HPDE6-E6E7 (cell line): ENCODE measurements around the gene EZH2.

Source experiments
- DNase-seq: peaks from one replicate; pipeline ENCODE4 v3.0.0; 2011; ENCODE audit warnings: missing footprints; ENCODE audit errors: extremely low spot score

The EZH2 gene

GRCh38 chr7:148807436-148807835 is 76.7 kb downstream of the EZH2 start:
- DNase-seq: no peak

- no peak for DNase-seq
These were observed 77.9 kb downstream of the EZH2 start for GRCh38 chr7:148806187-148806586.

GRCh38 chr7:148804343-148805235 is 79.5 kb downstream of the EZH2 start:
- DNase-seq: no peak

- DNase-seq: no peak
These were observed 81.0 kb downstream of the EZH2 start for GRCh38 chr7:148803094-148803493.

GRCh38 chr7:148802101-148802493 is 82.0 kb downstream of the EZH2 start:
- DNase-seq: no peak

GRCh38 chr7:148800677-148801076 is 83.4 kb downstream of the EZH2 start:
- DNase-seq: no peak

- no peak for DNase-seq
These were observed 84.1 kb downstream of the EZH2 start for GRCh38 chr7:148799893-148800555.

- no peak for DNase-seq
These were observed 87.2 kb downstream of the EZH2 start for GRCh38 chr7:148796841-148797240.

- no peak for DNase-seq
These were observed 89.6 kb downstream of the EZH2 start for GRCh38 chr7:148794476-148794875.

- no peak for DNase-seq
These were observed 90.5 kb downstream of the EZH2 start for GRCh38 chr7:148793590-148793989.

GRCh38 chr7:148791546-148791945 is 92.5 kb downstream of the EZH2 start:
- DNase-seq: no peak

GRCh38 chr7:148790850-148791249 is 93.2 kb downstream of the EZH2 start:
- DNase-seq: no peak

GRCh38 chr7:148790131-148790726 is 93.9 kb downstream of the EZH2 start:
- DNase-seq: no peak

- DNase-seq: no peak
These were observed 94.9 kb downstream of the EZH2 start for GRCh38 chr7:148789220-148789619.

GRCh38 chr7:148787571-148788295 is 96.4 kb downstream of the EZH2 start:
- DNase-seq: no peak

GRCh38 chr7:148783801-148784527 is 100.1 kb downstream of the EZH2 start:
- DNase-seq: peak; percentile 44

GRCh38 chr7:148782757-148783456 is 101.2 kb downstream of the EZH2 start:
- DNase-seq: no peak

GRCh38 chr7:148774471-148774870 is 109.6 kb downstream of the EZH2 start:
- no peak for DNase-seq

GRCh38 chr7:148773334-148773733 is 110.8 kb downstream of the EZH2 start:
- DNase-seq: no peak

GRCh38 chr7:148772297-148773089 is 111.6 kb downstream of the EZH2 start:
- peak; percentile 87 for DNase-seq
